GM12801 (cell line): Measurements from ENCODE around the gene PCIF1.

Experiments
- CTCF ChIP-seq: IDR thresholded peaks from one replicate; pipeline ENCODE4 v1.5.1; 2011; ENCODE audit warnings: control low read depth; ENCODE audit not compliant: insufficient read length; ENCODE audit errors: extremely low read depth

PCIF1 gene

GRCh38 chr20:45921337-45922189 is 12.9 kb upstream of the PCIF1 start:
- TF ChIP-seq CTCF = no peak

- no peak for TF ChIP-seq CTCF
These were observed 9.9 kb upstream of the PCIF1 start for GRCh38 chr20:45924391-45925261.

- no peak for TF ChIP-seq CTCF
These were observed 8.5 kb upstream of the PCIF1 start for GRCh38 chr20:45925821-45926506.

GRCh38 chr20:45926731-45927070 is 7.8 kb upstream of the PCIF1 start:
- TF ChIP-seq CTCF = no peak

GRCh38 chr20:45927071-45927878 is 7.2 kb upstream of the PCIF1 start:
- no peak for TF ChIP-seq CTCF

GRCh38 chr20:45933266-45934045 is 1.0 kb upstream of the PCIF1 start:
- TF ChIP-seq CTCF = no peak
